ENCODE measurements around the gene PDZRN3.

- no peak for TF ChIP-seq POLR2A (IDR thresholded peaks at IDR 0.05)
- no peak for TF ChIP-seq CTCF (IDR thresholded peaks at IDR 0.05)
Observed at GRCh38 chr3:73491287-73491662, 133.5 kb downstream of the PDZRN3 start.
